Cardiac muscle cell (in vitro differentiated cells and primary cell): ENCODE results near the gene CTNNA3. TPM values are rescaled to one million over a fixed set of nuclear protein-coding genes. Genes with fewer than 3 reads are reported as not detected.

Source experiments
- DNase-seq, 2 donors: peaks; one replicate each; pipeline versions ENCODE4 v3.0.0 to v3.0.0-alpha.2; 2010 to 2017; ENCODE audit warnings: low read depth in 1 of 2, low spot score in 1 of 2
- H3K27ac ChIP-seq: fragments of 200-600 bp; sonication (generic); 2 replicates; pipeline ENCODE4 v1.5.1; 2016
- H3K27me3 ChIP-seq: fragments of 200-600 bp; sonication (generic); 2 replicates; pipeline ENCODE4 v1.6.0; 2016; ENCODE audit warnings: control low read depth
- H3K36me3 ChIP-seq: fragments of 200-600 bp; sonication (generic); 2 replicates; pipeline ENCODE4 v1.5.1; 2016; ENCODE audit warnings: control low read depth
- H3K4me1 ChIP-seq: fragments of 200-600 bp; sonication (generic); 2 replicates; pipeline ENCODE4 v1.8.1; 2017; ENCODE audit warnings: low read depth, mild to moderate bottlenecking, mixed run types
- H3K4me3 ChIP-seq: fragments of 200-600 bp; sonication (generic); 2 replicates; pipeline ENCODE4 v1.5.1; 2016; ENCODE audit warnings: mild to moderate bottlenecking
- H3K9me3 ChIP-seq: fragments of 200-600 bp; sonication (generic); 2 replicates; pipeline ENCODE4 v1.5.1; 2017; ENCODE audit warnings: low read depth, mild to moderate bottlenecking, control low read depth
- polyA plus RNA-seq: library from polyadenylated mRNA; unstranded; fragments of >200 nt; fragmentation: Nextera tagmentation; extraction: Ambion mirVana; gene quantifications from 2 replicates; pipeline ENCODE4 v1.2.1, GENCODE V29; 2016
- total RNA-seq: library from RNA; depleted of rRNA; stranded (reverse); fragments of >200 nt; gene quantifications from 2 replicates; pipeline ENCODE4 v1.2.3, GENCODE V29; 2016
- TF ChIP-seq, protein P1 (sequence below): IDR thresholded peaks from 2 replicates; pipeline ENCODE4 v1.5.1; 2012; ENCODE audit warnings: low read depth, mild to moderate bottlenecking, low read length

Gene CTNNA3
- total and polyA plus RNA-seq, 2 experiments from 2014 or later: 55.8 to 71.7 TPM

DNA sequence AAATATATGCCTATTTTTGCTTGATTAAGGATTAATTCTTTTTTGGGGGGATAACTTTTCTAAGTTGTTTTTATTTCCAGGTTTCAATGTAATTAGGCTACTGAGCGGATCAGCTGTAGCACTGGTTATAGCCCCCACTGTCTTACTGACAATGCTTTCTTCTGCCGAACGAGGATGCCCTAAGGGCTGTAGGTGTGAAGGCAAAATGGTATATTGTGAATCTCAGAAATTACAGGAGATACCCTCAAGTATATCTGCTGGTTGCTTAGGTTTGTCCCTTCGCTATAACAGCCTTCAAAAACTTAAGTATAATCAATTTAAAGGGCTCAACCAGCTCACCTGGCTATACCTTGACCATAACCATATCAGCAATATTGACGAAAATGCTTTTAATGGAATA lies 769.2 kb downstream of the CTNNA3 start:
- no peak for DNase-seq
- TF ChIP-seq, protein P1, sequence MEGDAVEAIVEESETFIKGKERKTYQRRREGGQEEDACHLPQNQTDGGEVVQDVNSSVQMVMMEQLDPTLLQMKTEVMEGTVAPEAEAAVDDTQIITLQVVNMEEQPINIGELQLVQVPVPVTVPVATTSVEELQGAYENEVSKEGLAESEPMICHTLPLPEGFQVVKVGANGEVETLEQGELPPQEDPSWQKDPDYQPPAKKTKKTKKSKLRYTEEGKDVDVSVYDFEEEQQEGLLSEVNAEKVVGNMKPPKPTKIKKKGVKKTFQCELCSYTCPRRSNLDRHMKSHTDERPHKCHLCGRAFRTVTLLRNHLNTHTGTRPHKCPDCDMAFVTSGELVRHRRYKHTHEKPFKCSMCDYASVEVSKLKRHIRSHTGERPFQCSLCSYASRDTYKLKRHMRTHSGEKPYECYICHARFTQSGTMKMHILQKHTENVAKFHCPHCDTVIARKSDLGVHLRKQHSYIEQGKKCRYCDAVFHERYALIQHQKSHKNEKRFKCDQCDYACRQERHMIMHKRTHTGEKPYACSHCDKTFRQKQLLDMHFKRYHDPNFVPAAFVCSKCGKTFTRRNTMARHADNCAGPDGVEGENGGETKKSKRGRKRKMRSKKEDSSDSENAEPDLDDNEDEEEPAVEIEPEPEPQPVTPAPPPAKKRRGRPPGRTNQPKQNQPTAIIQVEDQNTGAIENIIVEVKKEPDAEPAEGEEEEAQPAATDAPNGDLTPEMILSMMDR: no peak
- Histone ChIP-seq H3K27ac (no peak overlapping the region), H3K36me3 (no peaks in the 10 kb centered on the region), H3K4me3 (no peak overlapping the region), H3K9me3 (no peaks in the 10 kb centered on the region), H3K4me1 (peaks cover 13% of the 10 kb centered on the region), H3K27me3 (no peaks in the 10 kb centered on the region)

DNA sequence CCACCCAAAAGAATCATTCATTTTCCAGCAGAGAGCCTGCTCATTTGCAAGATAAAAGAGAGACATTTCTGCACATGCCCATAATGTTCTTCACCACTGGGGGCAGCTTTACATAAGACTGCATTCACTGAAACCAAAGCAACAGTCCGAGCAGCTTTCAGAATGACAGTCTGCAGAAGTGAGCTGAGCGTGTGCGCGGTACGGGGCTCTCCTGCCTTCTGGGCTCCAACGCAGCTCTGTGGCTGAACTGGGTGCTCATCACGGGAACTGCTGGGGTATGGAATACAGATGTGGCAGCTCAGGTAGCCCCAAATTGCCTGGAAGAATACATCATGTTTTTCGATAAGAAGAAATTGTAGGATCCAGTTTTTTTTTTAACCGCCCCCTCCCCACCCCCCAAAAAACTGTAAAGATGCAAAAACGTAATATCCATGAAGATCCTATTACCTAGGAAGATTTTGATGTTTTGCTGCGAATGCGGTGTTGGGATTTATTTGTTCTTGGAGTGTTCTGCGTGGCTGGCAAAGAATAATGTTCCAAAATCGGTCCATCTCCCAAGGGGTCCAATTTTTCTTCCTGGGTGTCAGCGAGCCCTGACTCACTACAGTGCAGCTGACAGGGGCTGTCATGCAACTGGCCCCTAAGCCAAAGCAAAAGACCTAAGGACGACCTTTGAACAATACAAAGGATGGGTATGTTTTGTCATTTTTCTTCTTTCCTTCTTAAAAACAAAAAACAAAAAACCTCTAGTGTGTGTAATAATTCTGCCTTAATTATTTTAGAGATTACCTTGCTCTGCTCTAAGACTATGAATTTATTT lies 769.9 kb downstream of the CTNNA3 start, which contains the start of gene LRRTM3:
TSS of gene LRRTM3 (plus strand) at position 141 of the 820 bp plus-strand sequence.
- H3K4me1 ChIP-seq: peaks cover 10% of the 10 kb centered on the region
- H3K4me3 ChIP-seq: peak within 1 kb of the TSS; percentile 5
- no peak within 1 kb of the TSS for H3K27ac ChIP-seq
- H3K27me3 ChIP-seq: no peaks in the 10 kb centered on the region
- H3K36me3 ChIP-seq: no peaks in the 10 kb centered on the region
- peak; percentile 79 to 89 for DNase-seq
- no peaks in the 10 kb centered on the region for H3K9me3 ChIP-seq
- TF ChIP-seq, protein P1: peak; percentile 76

DNA sequence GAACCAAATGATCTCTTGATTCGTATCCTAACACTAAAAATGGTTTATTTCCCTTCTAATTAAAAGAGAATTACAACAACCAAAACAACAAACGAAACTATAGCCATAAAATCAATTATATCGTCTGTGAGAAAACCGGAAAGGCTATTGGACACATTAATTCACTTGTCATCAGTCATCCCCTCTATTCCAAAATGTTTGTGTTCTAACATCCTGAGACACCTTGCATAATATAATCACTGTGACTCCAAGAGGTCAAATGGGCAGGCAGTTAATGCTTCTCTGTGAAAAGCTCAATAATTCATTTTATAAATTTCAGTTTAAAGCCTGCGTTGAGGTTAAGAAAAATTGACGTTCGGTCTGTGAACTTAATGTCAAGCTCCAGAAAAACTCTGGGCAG lies 770.6 kb downstream of the CTNNA3 start:
- Histone ChIP-seq H3K4me1 (peaks cover 10% of the 10 kb centered on the region), H3K9me3 (no peaks in the 10 kb centered on the region), H3K4me3 (no peak overlapping the region), H3K36me3 (no peaks in the 10 kb centered on the region), H3K27me3 (no peaks in the 10 kb centered on the region), H3K27ac (no peak overlapping the region)
- no peak for DNase-seq
- TF ChIP-seq, protein P1: no peak

DNA sequence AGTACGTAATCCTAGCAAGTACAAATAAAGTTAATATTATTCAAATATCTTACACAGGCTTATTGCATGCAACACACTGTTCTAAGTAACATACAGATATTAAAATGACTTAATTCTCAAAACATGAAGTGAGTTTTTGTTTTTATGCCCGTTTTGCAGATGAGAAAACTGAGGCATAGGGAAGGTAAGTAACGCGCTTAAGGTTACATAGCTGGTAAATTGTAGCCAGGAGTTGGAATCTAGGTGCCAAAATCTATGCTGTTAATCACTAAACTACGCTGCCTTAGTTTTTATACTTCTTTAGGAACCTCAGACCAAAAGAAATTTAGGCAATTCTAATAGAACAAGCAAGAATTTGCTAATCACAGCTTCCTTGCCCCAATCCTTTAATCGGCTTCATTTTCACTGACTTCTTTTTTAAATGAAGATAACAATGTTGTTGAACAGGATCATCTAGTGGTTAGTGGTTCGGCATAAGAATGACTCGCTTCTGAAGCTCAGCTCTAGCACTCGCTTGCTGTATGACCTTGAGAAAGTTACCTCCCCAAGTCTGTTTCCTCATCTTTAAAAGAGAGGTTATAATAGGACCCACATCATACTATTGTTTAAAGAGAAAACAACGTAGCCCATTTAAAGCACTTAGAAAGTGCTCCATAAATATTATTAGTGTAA lies 771.2 kb downstream of the CTNNA3 start:
- no peak for DNase-seq
- Histone ChIP-seq H3K27me3 (no peaks in the 10 kb centered on the region), H3K9me3 (no peaks in the 10 kb centered on the region), H3K36me3 (no peaks in the 10 kb centered on the region), H3K4me3 (no peak overlapping the region), H3K27ac (no peak overlapping the region), H3K4me1 (peaks cover 10% of the 10 kb centered on the region)
- TF ChIP-seq, protein P1: no peak

DNA sequence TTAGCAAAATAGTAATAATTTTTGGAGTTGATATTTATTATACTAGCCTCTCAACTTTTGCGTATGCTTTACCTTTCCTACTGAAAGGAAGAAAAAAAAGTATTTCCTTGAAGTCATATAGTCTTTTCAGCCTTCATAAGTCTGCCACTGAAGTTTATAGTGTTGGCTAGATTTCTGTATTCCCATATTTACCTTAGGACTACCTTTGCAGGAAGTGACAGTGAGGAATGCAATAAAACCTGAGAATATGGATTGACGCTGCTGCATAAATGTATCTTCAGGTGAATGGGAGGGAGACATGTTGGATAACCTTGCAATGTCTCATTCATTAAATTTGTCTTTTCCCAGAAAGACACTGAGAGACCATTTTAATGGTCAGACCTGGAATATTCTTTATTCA lies 776.7 kb downstream of the CTNNA3 start:
- no peaks in the 10 kb centered on the region for H3K27me3 ChIP-seq
- no peak overlapping the region for H3K4me3 ChIP-seq
- H3K4me1 ChIP-seq: no peaks in the 10 kb centered on the region
- no peaks in the 10 kb centered on the region for H3K9me3 ChIP-seq
- no peak for DNase-seq
- no peak overlapping the region for H3K27ac ChIP-seq
- TF ChIP-seq, protein P1: no peak
- no peaks in the 10 kb centered on the region for H3K36me3 ChIP-seq
